ENCODE results near the gene BIRC6. TPM values are rescaled to one million over a fixed set of nuclear protein-coding genes. Genes with fewer than 3 reads are reported as not detected.

BIRC6 gene
- total and polyA plus RNA-seq, 2 of the 8 experiments (the other 6 are each of a cell fraction or from before 2014, with no cell fraction given): 32.5 to 69.5 TPM

- TF ChIP-seq EP300 (IDR thresholded peaks at IDR 0.05; ENCODE audit: borderline replicate concordance in 1 of 2, low read depth in 2 of 2, low read length in 2 of 2): no peak
- no peak for TF ChIP-seq NANOG (IDR thresholded peaks at IDR 0.05; ENCODE audit: insufficient read depth, low read depth, low read length, poor library complexity, severe bottlenecking)
- TF ChIP-seq BRCA1 (IDR thresholded peaks at IDR 0.05; ENCODE audit: low read depth, low read length): no peak
These were observed 19.9 kb downstream of the BIRC6 start (continued) for GRCh38 chr2:32376756-32377155.

All from H1 (cell line).